Gastrocnemius medialis (tissue), 4 donors: ENCODE results near the gene IMPG2. TPM values are rescaled to one million over a fixed set of nuclear protein-coding genes. Genes with fewer than 3 reads are reported as not detected.

ENCODE experiments used
- ATAC-seq, 2 donors: fragments of 150-250 bp; one replicate each; pipeline ENCODE4 v1.9.1; 2016
- DNase-seq, 2 donors: peaks; one replicate each; pipeline ENCODE4 v3.0.0-alpha.2; 2019
- H3K27ac ChIP-seq, 4 donors: fragments of 200-600 bp; sonication (generic); 1 replicate in 1 of 4; 2 replicates in 3 of 4; pipeline ENCODE4 v1.5.1; 2016 to 2018; ENCODE audit warnings: mild to moderate bottlenecking in 2 of 4, moderate library complexity in 1 of 4
- H3K27me3 ChIP-seq, 3 donors: fragments of 200-600 bp; sonication (generic) in 2 of 3; 1 replicate in 1 of 3; 2 replicates in 2 of 3; pipeline versions ENCODE4 v1.5.1 to v1.6.0; 2016 to 2019; ENCODE audit warnings: mild to moderate bottlenecking in 1 of 3, moderate library complexity in 1 of 3
- H3K36me3 ChIP-seq, 2 donors: fragments of 200-600 bp; sonication (generic) in 1 of 2; one replicate each; pipeline ENCODE4 v1.5.1; 2017 to 2018
- H3K4me1 ChIP-seq, 2 donors: fragments of 200-600 bp; sonication (generic) in 1 of 2; one replicate each; pipeline ENCODE4 v1.5.1; 2016 to 2017; ENCODE audit warnings: mild to moderate bottlenecking in 2 of 2
- H3K4me3 ChIP-seq, 4 donors: fragments of 200-600 bp; sonication (generic) in 3 of 4; 1 replicate in 1 of 4; 2 replicates in 3 of 4; pipeline ENCODE4 v1.5.1; 2016 to 2019; ENCODE audit warnings: mild to moderate bottlenecking in 2 of 4
- H3K9me3 ChIP-seq, 3 donors: fragments of 200-600 bp; sonication (generic) in 2 of 3; 1 replicate in 1 of 3; 2 replicates in 2 of 3; pipeline ENCODE4 v1.5.1; 2016 to 2019
- POLR2A ChIP-seq, 2 donors: fragments of 450-650 bp; IDR thresholded peaks; one replicate each; pipeline ENCODE4 v1.6.1; 2017; ENCODE audit warnings: antibody characterized with exemption in 2 of 2, mild to moderate bottlenecking in 2 of 2, moderate library complexity in 2 of 2
- in situ Hi-C, 4 donors: fragments of 200-750 bp; cut with MboI; loops; one replicate each; pipeline versions ENCODE4 v1.15.0 to v1.8.0; 2017; ENCODE audit warnings: low sequenced_read_pairs in 4 of 4
- intact Hi-C: fragments of 100-400 bp; cut with DNase I; formaldehyde crosslinking; loops from one replicate; pipeline ENCODE4 v1.15.1; 2023; ENCODE audit warnings: low total_unique reads
- total RNA-seq, 4 donors: library from RNA; depleted of rRNA; stranded (reverse); fragments of >200 nt; gene quantifications; one replicate each; pipeline versions ENCODE4 v1.1.0 to v1.2.3, GENCODE V29; 2016
- TF ChIP-seq, protein P1 (sequence below), 5 experiments: fragments of 450-650 bp in 3 of 5; fragments of 200-600 bp in 2 of 5; sonication (generic) in 2 of 5; IDR thresholded peaks in 4 of 5; conservative IDR thresholded peaks in 1 of 5; 1 replicate in 4 of 5; 2 replicates in 1 of 5; pipeline ENCODE4 v1.5.1; 2016 to 2019; ENCODE audit warnings: antibody characterized with exemption in 5 of 5, mild to moderate bottlenecking in 3 of 5, moderate library complexity in 3 of 5

The IMPG2 gene
- total RNA-seq, 4 donors from 2014 or later, result 0.13 to 0.42 (median 0.36) TPM; not detected in 1

DNA sequence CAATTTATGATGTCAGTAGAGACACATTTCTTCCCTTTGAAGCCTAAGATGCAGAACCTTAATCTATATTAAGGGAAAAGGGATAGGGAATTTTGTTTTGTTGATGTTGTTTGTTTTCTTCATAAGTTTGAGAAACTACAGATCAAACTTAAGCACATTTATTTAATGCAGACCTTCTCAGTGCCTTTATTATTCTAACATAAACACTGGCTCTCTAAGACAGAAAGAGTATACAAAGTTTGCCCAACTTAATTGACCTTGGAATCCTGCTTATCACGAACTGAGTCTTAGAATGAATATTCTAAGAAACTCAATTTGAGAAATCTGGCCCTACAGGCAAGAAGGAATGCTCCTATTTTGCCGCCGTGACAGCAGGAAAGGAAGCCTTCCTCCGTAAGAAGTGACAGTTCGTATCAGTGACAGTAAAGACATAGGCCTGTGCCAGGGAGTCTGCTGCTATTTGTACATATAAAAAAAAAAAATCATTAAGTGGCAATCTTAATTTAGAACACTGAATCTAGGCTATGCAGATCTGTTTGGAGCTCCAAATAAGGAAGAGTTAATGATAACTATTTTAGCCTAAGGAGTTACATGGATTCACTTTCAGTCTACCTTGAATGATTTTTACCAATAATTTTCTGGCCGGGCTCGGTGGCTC, 8.8 kb upstream of the IMPG2 start:
- in situ Hi-C loops, result no loop called here
- intact Hi-C loops, result no loop called here
- no peaks in the 10 kb centered on the region for H3K9me3 ChIP-seq
- TF ChIP-seq POLR2A (IDR thresholded peaks at IDR 0.05), result no peak
- TF ChIP-seq, protein P1, sequence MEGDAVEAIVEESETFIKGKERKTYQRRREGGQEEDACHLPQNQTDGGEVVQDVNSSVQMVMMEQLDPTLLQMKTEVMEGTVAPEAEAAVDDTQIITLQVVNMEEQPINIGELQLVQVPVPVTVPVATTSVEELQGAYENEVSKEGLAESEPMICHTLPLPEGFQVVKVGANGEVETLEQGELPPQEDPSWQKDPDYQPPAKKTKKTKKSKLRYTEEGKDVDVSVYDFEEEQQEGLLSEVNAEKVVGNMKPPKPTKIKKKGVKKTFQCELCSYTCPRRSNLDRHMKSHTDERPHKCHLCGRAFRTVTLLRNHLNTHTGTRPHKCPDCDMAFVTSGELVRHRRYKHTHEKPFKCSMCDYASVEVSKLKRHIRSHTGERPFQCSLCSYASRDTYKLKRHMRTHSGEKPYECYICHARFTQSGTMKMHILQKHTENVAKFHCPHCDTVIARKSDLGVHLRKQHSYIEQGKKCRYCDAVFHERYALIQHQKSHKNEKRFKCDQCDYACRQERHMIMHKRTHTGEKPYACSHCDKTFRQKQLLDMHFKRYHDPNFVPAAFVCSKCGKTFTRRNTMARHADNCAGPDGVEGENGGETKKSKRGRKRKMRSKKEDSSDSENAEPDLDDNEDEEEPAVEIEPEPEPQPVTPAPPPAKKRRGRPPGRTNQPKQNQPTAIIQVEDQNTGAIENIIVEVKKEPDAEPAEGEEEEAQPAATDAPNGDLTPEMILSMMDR (IDR thresholded peaks at IDR 0.05 in 4 of 5, conservative IDR thresholded peaks at IDR 0.05 in 1 of 5), result no peak
- H3K4me1 ChIP-seq, result no peaks in the 10 kb centered on the region
- peaks cover 0 to 32% of the 10 kb centered on the region in 2 donors for H3K36me3 ChIP-seq
- no peaks in the 10 kb centered on the region for H3K27me3 ChIP-seq
- H3K27ac ChIP-seq, result no peak overlapping the region
- no peak overlapping the region for H3K4me3 ChIP-seq
- ATAC-seq (no peak), DNase-seq (no peak)

DNA sequence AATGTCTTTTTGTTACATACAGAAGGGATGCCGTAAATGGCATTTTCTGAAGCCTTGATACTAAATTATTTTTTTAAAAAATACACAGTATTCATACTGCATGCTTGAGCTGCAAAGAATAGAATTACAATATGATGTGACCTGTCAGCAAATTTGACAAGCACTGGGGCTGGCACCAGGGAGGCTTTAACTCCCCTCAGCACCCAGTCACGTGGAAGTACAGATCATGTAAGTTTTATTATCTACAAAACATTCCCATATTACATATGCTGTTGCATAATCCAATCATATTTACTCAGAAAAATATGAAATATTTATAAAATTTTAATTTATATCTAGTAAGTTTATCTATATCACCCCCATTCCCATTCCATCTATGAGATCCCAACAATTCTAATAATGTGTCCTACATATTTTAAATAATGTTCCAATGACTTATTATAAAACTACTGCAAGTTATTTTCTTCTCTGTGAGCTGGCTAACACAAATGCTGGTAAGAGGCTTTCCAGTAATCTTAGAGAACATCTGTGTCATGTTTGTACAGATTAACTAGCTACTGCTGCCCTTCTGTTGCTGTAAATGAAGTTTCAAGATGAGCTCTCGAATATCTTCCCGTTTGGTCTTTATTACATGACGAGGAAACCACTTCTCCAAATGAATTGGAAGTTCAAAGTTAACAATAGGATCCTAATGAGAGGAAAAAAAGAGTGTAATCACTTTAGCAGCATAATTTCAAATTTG, 5.2 kb upstream of the IMPG2 start:
- Histone ChIP-seq H3K36me3 (peaks cover 0 to 27% of the 10 kb centered on the region in 2 donors), H3K27me3 (no peaks in the 10 kb centered on the region), H3K4me1 (no peaks in the 10 kb centered on the region), H3K4me3 (no peak overlapping the region), H3K9me3 (no peaks in the 10 kb centered on the region), H3K27ac (no peak overlapping the region)
- TF ChIP-seq POLR2A (IDR thresholded peaks at IDR 0.05), result no peak
- TF ChIP-seq, protein P1 (IDR thresholded peaks at IDR 0.05 in 4 of 5, conservative IDR thresholded peaks at IDR 0.05 in 1 of 5), result no peak
- intact Hi-C loops, result no loop called here
- ATAC-seq (no peak), DNase-seq (no peak)
- in situ Hi-C loops, result no loop called here

- Histone ChIP-seq H3K27ac (no peak overlapping the region), H3K9me3 (no peaks in the 10 kb centered on the region), H3K27me3 (no peaks in the 10 kb centered on the region), H3K36me3 (no peaks in the 10 kb centered on the region), H3K4me3 (no peak overlapping the region), H3K4me1 (no peaks in the 10 kb centered on the region)
- no peak for TF ChIP-seq POLR2A (IDR thresholded peaks at IDR 0.05)
- TF ChIP-seq, protein P1 (IDR thresholded peaks at IDR 0.05 in 4 of 5, conservative IDR thresholded peaks at IDR 0.05 in 1 of 5), result no peak
- intact Hi-C loops, result no loop called here
- DNase-seq, result no peak
- ATAC-seq, result no peak
- in situ Hi-C loops, result no loop called here
These were observed 844 bp downstream of the IMPG2 start for GRCh38 chr3:101319531-101319930.

DNA sequence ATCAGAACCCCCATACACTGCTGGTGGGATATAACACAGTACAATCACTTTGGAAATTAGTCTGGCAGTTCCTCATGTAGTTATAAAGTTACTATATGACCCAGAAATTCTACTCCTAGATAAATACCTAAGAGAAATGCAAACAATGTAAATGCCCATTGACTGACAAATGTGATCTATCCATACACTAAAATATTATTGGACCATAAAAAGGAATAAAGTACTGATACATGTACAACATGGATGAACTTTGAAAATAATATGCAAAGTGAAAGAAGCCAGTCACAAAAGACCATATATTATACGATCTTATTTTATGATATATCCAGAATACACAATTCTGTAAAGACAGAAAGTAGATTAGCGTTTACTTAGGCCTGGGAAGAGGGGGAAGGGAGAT, 7.8 kb downstream of the IMPG2 start:
- intact Hi-C loops (loop anchor here (5.0 kb wide), 1 partner anchor 1500 kb away; no protein-coding TSS in a partner anchor), in situ Hi-C loops (no loop called here)
- Histone ChIP-seq H3K27ac (no peak overlapping the region), H3K27me3 (no peaks in the 10 kb centered on the region), H3K4me1 (peaks cover 7 to 16% of the 10 kb centered on the region in 2 donors), H3K36me3 (no peaks in the 10 kb centered on the region), H3K9me3 (peaks cover 0 to 4% (median 0%) of the 10 kb centered on the region in 3 donors), H3K4me3 (no peak overlapping the region)
- DNase-seq (no peak), ATAC-seq (no peak)
- TF ChIP-seq POLR2A (IDR thresholded peaks at IDR 0.05), result no peak
- TF ChIP-seq, protein P1 (IDR thresholded peaks at IDR 0.05 in 4 of 5, conservative IDR thresholded peaks at IDR 0.05 in 1 of 5), result no peak
